Fibroblast of skin of back (primary cell): ENCODE measurements around the gene FPR2.
"Not testable (repeated sequence)": the region's sequence is repeated elsewhere in the genome, so short reads cannot be mapped to it uniquely, and the experiment has no call there.

Source experiments
- DNase-seq: peaks from one replicate; pipeline ENCODE4 v3.0.0-alpha.2; 2013

The FPR2 gene

GRCh38 chr19:51739466-51740213, 21.3 kb upstream of the FPR2 start:
- DNase-seq = no peak

GRCh38 chr19:51740356-51740755, 20.6 kb upstream of the FPR2 start:
- no peak for DNase-seq

- DNase-seq = peak; percentile 15
Measured at GRCh38 chr19:51742789-51743188, 18.2 kb upstream of the FPR2 start.

GRCh38 chr19:51743405-51743804, 17.6 kb upstream of the FPR2 start:
- DNase-seq = peak; percentile 21

- no peak for DNase-seq
Measured at GRCh38 chr19:51746731-51747130, 14.2 kb upstream of the FPR2 start.

- DNase-seq = no peak
Measured at GRCh38 chr19:51749979-51750378, 11.0 kb upstream of the FPR2 start.

GRCh38 chr19:51750400-51751094, 10.4 kb upstream of the FPR2 start:
- no peak for DNase-seq

GRCh38 chr19:51751655-51752054, 9.3 kb upstream of the FPR2 start, which contains the start of gene FPR1:
Gene FPR1, minus strand, starts transcription at chr19:51751878. Its CDS starts 4,884 bp downstream, at chr19:51746994.
- peak; percentile 8 for DNase-seq

GRCh38 chr19:51754109-51754508, 6.9 kb upstream of the FPR2 start:
- DNase-seq = no peak

GRCh38 chr19:51754770-51755169, 6.2 kb upstream of the FPR2 start:
- DNase-seq = no peak

GRCh38 chr19:51755571-51755970, 5.4 kb upstream of the FPR2 start:
- DNase-seq = no peak

- no peak for DNase-seq
Measured at GRCh38 chr19:51761696-51762095, 716 bp downstream of the FPR2 start.

GRCh38 chr19:51765086-51765485, 4.1 kb downstream of the FPR2 start:
- DNase-seq = no peak

GRCh38 chr19:51766461-51766860, 5.5 kb downstream of the FPR2 start:
- DNase-seq = no peak

- no peak for DNase-seq
Measured at GRCh38 chr19:51771376-51772130, 10.6 kb downstream of the FPR2 start.

GRCh38 chr19:51772977-51773376, 12.0 kb downstream of the FPR2 start:
- DNase-seq = no peak

- not testable (repeated sequence) for DNase-seq
Measured at GRCh38 chr19:51776561-51776960, 15.6 kb downstream of the FPR2 start.

- DNase-seq = peak; percentile 75
Measured at GRCh38 chr19:51777570-51778462, 16.8 kb downstream of the FPR2 start.

GRCh38 chr19:51779181-51779580, 18.2 kb downstream of the FPR2 start:
- DNase-seq = no peak

GRCh38 chr19:51779703-51780102, 18.7 kb downstream of the FPR2 start:
- no peak for DNase-seq

GRCh38 chr19:51780270-51780669, 19.3 kb downstream of the FPR2 start:
- no peak for DNase-seq

- no peak for DNase-seq
Measured at GRCh38 chr19:51781999-51782398, 21.0 kb downstream of the FPR2 start.
